GM12878 (cell line): ENCODE results near the gene PTPRN2. TPM values are rescaled to one million over a fixed set of nuclear protein-coding genes. Genes with fewer than 3 reads are reported as not detected.

Experiments used
- ATAC-seq: fragments of 200-7000 bp; cut with Tn5 transposase; 3 replicates; pipeline ENCODE4 v1.9.1; 2020; ENCODE audit warnings: mild to moderate bottlenecking, moderate library complexity
- BruUV-seq: library from RNA; stranded (reverse); fragments of 400-500 nt; replicated peaks from 2 replicates; lab custom pipeline; 2021; lab: Mats Ljungman, UMichigan
- CTCF ChIA-PET: fragments of 300-600 bp; sonication (Branson Sonifier 250); formaldehyde crosslinking; extraction: SDS; loops from one replicate; lab custom pipeline; 2021; ENCODE audit warnings: inconsistent platforms; lab: Yijun Ruan, JAX
- POLR2A ChIA-PET: fragments of 350-600 bp; formaldehyde crosslinking; extraction: SDS; loops from one replicate; lab custom pipeline; 2021; ENCODE audit warnings: inconsistent platforms; lab: Charles Lee
- RAD21 ChIA-PET: fragments of 300-600 bp; sonication (Branson Sonifier 250); formaldehyde crosslinking; loops from one replicate; lab custom pipeline; 2023; ENCODE audit warnings: antibody characterized with exemption; ENCODE audit not compliant: unreplicated experiment; lab: Charles Lee
- SMC1A ChIA-PET: fragments of 300-600 bp; sonication (Branson Sonifier 250); formaldehyde crosslinking; loops from one replicate; lab custom pipeline; 2023; ENCODE audit not compliant: unreplicated experiment, uncharacterized antibody; lab: Charles Lee
- DNase-seq: peaks from one replicate; pipeline ENCODE4 v3.0.0-alpha.2; 2011; ENCODE audit warnings: low read depth, low spot score
- FAIRE-seq: peaks from 3 replicates; lab custom pipeline; 2011; peaks lifted over from hg19 to GRCh38; lab: Jason Lieb, UNC
- H2AFZ ChIP-seq: 2 replicates; pipeline ENCODE4 v1.6.0; 2011; ENCODE audit warnings: low read depth, low read length, control low read depth; ENCODE audit not compliant: control insufficient read depth
- H3K27ac ChIP-seq: 2 replicates; pipeline ENCODE4 v1.5.1; 2011; ENCODE audit warnings: control low read depth; ENCODE audit not compliant: control insufficient read depth, insufficient read depth
- H3K27me3 ChIP-seq, 2 experiments: replicated peaks in 1 of 2; 2 replicates each; pipeline versions ENCODE4 v1.6.0 to v1.6.1; 2011; ENCODE audit warnings: low read length in 1 of 2; ENCODE audit not compliant: control insufficient read depth in 2 of 2, insufficient read depth in 2 of 2
- H3K36me3 ChIP-seq, 2 experiments: 2 replicates each; pipeline ENCODE4 v1.5.1; 2011; ENCODE audit warnings: low read length in 1 of 2; ENCODE audit not compliant: control insufficient read depth in 2 of 2, insufficient read depth in 2 of 2
- H3K4me1 ChIP-seq: 2 replicates; pipeline ENCODE4 v1.6.1; 2011; ENCODE audit warnings: mild to moderate bottlenecking, low read length, moderate library complexity, mixed read lengths; ENCODE audit not compliant: control insufficient read depth, insufficient read depth
- H3K4me2 ChIP-seq: 2 replicates; pipeline ENCODE4 v1.6.0; 2011; ENCODE audit warnings: control low read depth; ENCODE audit not compliant: control insufficient read depth, insufficient read depth
- H3K4me3 ChIP-seq: fragments of 200-600 bp; sonication (generic); 2 replicates; pipeline ENCODE4 v1.5.1; 2016
- H3K79me2 ChIP-seq: 2 replicates; pipeline ENCODE4 v1.6.0; 2011; ENCODE audit warnings: low read length; ENCODE audit not compliant: control insufficient read depth, insufficient read depth
- H3K9ac ChIP-seq: 2 replicates; pipeline ENCODE4 v1.8.0; 2011; ENCODE audit warnings: low read length, control low read depth, mixed read lengths; ENCODE audit not compliant: control insufficient read depth, insufficient read depth
- H3K9me3 ChIP-seq: replicated peaks from 3 replicates; pipeline ENCODE4 v1.5.1; 2011; ENCODE audit warnings: mild to moderate bottlenecking, low read length; ENCODE audit not compliant: control insufficient read depth, insufficient read depth
- H4K20me1 ChIP-seq: 2 replicates; pipeline ENCODE4 v1.6.0; 2011; ENCODE audit not compliant: control insufficient read depth, insufficient read depth
- BHLHE40 ChIP-seq, 2 experiments: fragments of 450-650 bp in 1 of 2; IDR thresholded peaks; 2 replicates each; pipeline ENCODE4 v1.6.1; 2011 to 2017; ENCODE audit warnings: low read depth in 2 of 2, borderline replicate concordance in 1 of 2, improper control_type of control experiment in 1 of 2, low read length in 1 of 2, mild to moderate bottlenecking in 1 of 2
- CBFB ChIP-seq: IDR thresholded peaks from 2 replicates; pipeline ENCODE4 v1.6.1; 2016; ENCODE audit warnings: antibody characterized with exemption, low read depth
- CHD4 ChIP-seq: fragments of 200-600 bp; sonication (generic); IDR thresholded peaks from 2 replicates; pipeline ENCODE4 v1.6.1; 2016; ENCODE audit warnings: mild to moderate bottlenecking
- MEF2A ChIP-seq: IDR thresholded peaks from 2 replicates; pipeline ENCODE4 v1.6.1; 2011; ENCODE audit warnings: low read depth, mild to moderate bottlenecking, low read length, moderate library complexity; ENCODE audit not compliant: insufficient read depth
- NFIC ChIP-seq: IDR thresholded peaks from 2 replicates; pipeline ENCODE4 v1.6.1; 2012; ENCODE audit warnings: low read depth, mild to moderate bottlenecking, inconsistent platforms, low read length, moderate library complexity
- TCF12 ChIP-seq: IDR thresholded peaks from 2 replicates; pipeline ENCODE4 v1.6.1; 2011; ENCODE audit warnings: low read depth, mild to moderate bottlenecking, low read length
- ZNF622 ChIP-seq: fragments of 450-650 bp; IDR thresholded peaks from 2 replicates; pipeline ENCODE4 v1.6.1; 2017; ENCODE audit warnings: mild to moderate bottlenecking, inconsistent platforms
- WGBS: methylation state at CpG from one replicate; pipeline ENCODE4 v1.1.6; 2016; ENCODE audit warnings: low lambda C conversion rate; ENCODE audit not compliant: insufficient replicate concordance, insufficient coverage; ENCODE audit errors: missing lambda C conversion rate; 5-methylcytosine and 5-hydroxymethylcytosine counted together
- in situ Hi-C: fragments of 300-500 bp; cut with MboI; formaldehyde crosslinking; loops from 9 replicates; pipeline ENCODE4 v1.14.3; 2018; ENCODE audit warnings: mixed read lengths
- intact Hi-C: fragments of 100-400 bp; cut with micrococcal nuclease; formaldehyde crosslinking; loops from one replicate; pipeline ENCODE4 v1.14.2; 2022; ENCODE audit not compliant: unreplicated experiment
- polyA plus RNA-seq, 11 experiments: library from polyadenylated mRNA; depleted of rRNA in 4 of 11; unstranded in 6 of 11; stranded (reverse) in 5 of 11; fragments of >200 nt; fragmentation: Nextera tagmentation in 4 of 11; fragmentation: Illumina TruSeq in 1 of 11; extraction: Ambion mirVana in 4 of 11; extraction: Trizol in 1 of 11; gene quantifications; 1 replicate in 1 of 11; 2 replicates in 10 of 11; pipeline versions ENCODE4 v1.2.1 to v1.2.3, GENCODE V29; 2011 to 2016; ENCODE audit warnings: inconsistent platforms in 2 of 11, missing spikeins in 2 of 11, low read depth in 1 of 11
- total RNA-seq, 4 experiments: library from RNA; depleted of rRNA in 3 of 4; stranded (reverse); fragments of >200 nt in 3 of 4; fragmentation: Illumina TruSeq in 1 of 4; extraction: Trizol in 1 of 4; gene quantifications; 2 replicates each; pipeline versions ENCODE4 v1.2.1 to v1.2.3, GENCODE V29; 2013 to 2021
- TF ChIP-seq, protein P1 (sequence below): IDR thresholded peaks from 2 replicates; pipeline ENCODE4 v1.6.1; 2011; ENCODE audit warnings: borderline replicate concordance, low read depth, mild to moderate bottlenecking, moderate library complexity, low read length; ENCODE audit not compliant: insufficient read depth, poor library complexity, severe bottlenecking

The PTPRN2 gene
- total and polyA plus RNA-seq, 10 of the 15 experiments (the other 5 are each of a cell fraction or from before 2014, with no cell fraction given): 5.4 TPM; not detected in 9

GRCh38 chr7:158388928-158389327 lies 198.7 kb downstream of the PTPRN2 start:
- Histone ChIP-seq H3K27me3 (no peaks in the 10 kb centered on the region), H3K36me3 (no peaks in the 10 kb centered on the region), H3K79me2 (no peaks in the 10 kb centered on the region)
- intact Hi-C loops: no loop called here
- TF ChIP-seq BHLHE40 (IDR thresholded peaks at IDR 0.05; ENCODE audit: borderline replicate concordance in 1 of 2, low read depth in 2 of 2, low read length in 1 of 2) (no peak), MEF2A (no peak), CBFB (no peak), TCF12 (no peak), NFIC (no peak), ZNF622 (no peak), CHD4 (no peak)
- TF ChIP-seq, protein P1, sequence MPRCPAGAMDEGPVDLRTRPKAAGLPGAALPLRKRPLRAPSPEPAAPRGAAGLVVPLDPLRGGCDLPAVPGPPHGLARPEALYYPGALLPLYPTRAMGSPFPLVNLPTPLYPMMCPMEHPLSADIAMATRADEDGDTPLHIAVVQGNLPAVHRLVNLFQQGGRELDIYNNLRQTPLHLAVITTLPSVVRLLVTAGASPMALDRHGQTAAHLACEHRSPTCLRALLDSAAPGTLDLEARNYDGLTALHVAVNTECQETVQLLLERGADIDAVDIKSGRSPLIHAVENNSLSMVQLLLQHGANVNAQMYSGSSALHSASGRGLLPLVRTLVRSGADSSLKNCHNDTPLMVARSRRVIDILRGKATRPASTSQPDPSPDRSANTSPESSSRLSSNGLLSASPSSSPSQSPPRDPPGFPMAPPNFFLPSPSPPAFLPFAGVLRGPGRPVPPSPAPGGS: no peak
- TF ChIP-seq, all 136 proteins: peak for 0
- no peak for ATAC-seq
- ChIA-PET RAD21 (no interaction called here), POLR2A (no interaction called here), CTCF (no interaction called here), SMC1A (no interaction called here)
- in situ Hi-C loops: no loop called here
- no peak overlapping the region for H3K4me2 ChIP-seq
- no TSS peak for BruUV-seq
- no peak for FAIRE-seq
- 62% methylated on average over 16 of the region's 16 CpGs for WGBS
- no peaks in the 10 kb centered on the region for H3K4me1 ChIP-seq
- no peak overlapping the region for H3K4me3 ChIP-seq
- no peak overlapping the region for H2AFZ ChIP-seq
- H3K9me3 ChIP-seq: peaks cover 2% of the 10 kb centered on the region; the same call in 1 of the 3 replicates
- H3K27ac ChIP-seq: no peak overlapping the region
- DNase-seq: no peak
- no peaks in the 10 kb centered on the region for H4K20me1 ChIP-seq
- no peak overlapping the region for H3K9ac ChIP-seq
